ENCODE results near the gene CRACR2B.

GRCh38 chr11:796565-797295, 31.0 kb upstream of the CRACR2B start:
- TF ChIP-seq POLR2AphosphoS5 (IDR thresholded peaks at IDR 0.05; ENCODE audit: low read depth, low read length), result peak; percentile 0; the same call in 1 of the 2 replicates
- TF ChIP-seq TAF1 (IDR thresholded peaks at IDR 0.05; ENCODE audit: borderline replicate concordance, low read depth, low read length), result no peak
